ENCODE measurements around the gene DHX16.

DHX16 gene

DNA sequence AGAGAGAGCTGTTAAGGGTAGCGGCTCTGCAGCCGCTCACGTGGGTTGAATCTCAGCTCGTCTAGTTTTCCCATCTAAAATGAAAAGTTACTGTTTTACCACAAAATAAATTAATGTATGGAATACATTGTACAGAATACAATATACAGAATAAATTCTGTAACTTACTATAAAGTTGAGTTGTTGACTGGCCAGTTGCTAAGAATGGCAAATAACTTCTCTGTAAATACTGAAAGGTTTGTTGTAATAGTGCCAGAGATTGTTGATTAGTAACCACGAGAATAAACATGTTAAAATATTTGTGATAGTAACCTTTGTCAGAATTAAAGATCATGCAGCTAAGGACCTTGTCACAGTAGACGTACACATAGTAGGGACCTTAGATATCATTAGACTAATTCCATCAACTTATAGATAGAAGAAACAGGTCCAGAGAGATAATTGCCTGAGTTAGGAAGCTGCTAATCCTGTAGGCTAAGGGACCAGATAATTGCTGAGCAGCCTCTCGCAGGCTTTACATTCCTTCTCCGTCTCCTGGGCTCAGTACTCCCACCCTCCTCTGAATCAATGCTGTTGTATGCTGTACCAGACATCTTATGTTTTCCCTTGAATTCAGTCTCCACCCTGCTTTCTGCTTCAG lies 18.5 kb upstream of the DHX16 start:
- DNase-seq: no peak

GRCh38 chr6:30690403-30691207 lies 17.8 kb upstream of the DHX16 start, which contains the start of gene NRM:
NRM (minus strand) TSS chr6:30690984; CDS start chr6:30690974, 10 bp downstream.
- DNase-seq: peak in 12 of 14 donors; percentile 48 to 94 (median 76)

DNA sequence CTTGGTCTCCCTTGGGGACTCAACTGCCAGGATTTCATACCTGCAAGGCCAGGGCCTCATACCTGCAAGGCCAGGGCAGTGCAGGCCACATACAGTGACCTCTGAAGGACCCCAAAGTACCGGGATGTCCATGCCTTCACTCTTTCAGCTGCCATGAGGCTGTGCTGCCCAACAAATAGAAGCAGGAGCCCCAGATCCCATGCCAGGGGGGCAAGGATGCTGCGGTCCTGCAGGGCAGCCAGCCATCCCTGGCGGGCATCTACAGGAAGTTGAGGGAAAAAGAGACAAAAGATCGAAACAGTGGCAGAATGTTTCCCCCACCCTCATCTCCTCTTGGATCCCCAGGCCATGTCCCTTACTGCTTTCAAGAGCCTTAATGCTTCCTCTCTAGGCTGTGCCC lies 17.2 kb upstream of the DHX16 start:
- DNase-seq: no peak

GRCh38 chr6:30689022-30689865 lies 16.4 kb upstream of the DHX16 start:
- DNase-seq: no peak

GRCh38 chr6:30688569-30688968 lies 15.8 kb upstream of the DHX16 start:
- no peak for DNase-seq

DNA sequence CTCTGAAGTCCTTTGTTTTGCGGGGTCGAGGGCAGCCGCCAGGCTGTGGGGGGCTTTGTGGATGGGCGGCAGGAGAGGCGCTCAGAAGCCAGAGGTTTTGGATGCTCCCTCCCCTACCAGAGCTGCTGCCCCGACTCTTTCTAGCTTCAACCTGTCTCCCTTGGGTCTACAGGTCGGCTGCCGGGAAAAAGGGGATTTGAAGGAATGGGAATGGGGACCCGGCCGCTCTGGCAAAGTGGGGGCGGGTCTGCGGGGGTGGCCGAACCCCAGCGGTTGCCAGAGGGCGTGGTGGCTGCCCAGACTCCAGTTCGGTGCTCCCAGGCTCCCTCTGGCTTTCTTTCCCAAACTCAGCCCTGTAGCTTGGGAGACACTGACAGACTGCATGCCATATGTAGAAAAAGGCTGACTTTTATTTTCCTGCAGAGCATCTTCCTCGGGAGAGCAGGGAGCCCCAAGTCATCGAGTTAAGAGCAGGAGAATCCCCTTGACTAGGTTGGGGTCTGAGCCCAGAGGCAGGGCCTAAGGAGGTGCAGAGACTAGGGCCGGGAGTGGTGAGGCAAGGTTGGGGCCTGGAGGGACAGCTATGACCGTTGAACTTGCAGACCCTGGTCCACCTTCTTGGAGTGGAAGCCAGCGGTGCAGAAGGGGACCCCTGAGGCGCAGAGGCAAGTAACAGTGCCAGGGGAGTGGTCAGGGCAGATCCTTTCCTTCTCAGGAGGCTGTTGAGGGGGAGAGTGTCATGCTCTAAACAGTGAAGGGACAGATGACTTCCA lies 15.0 kb upstream of the DHX16 start:
- DNase-seq: peak in 1 of 14 donors; percentile 68

GRCh38 chr6:30686908-30687658 lies 14.3 kb upstream of the DHX16 start:
- DNase-seq: peak in 12 of 14 donors; percentile 27 to 88 (median 62)

DNA sequence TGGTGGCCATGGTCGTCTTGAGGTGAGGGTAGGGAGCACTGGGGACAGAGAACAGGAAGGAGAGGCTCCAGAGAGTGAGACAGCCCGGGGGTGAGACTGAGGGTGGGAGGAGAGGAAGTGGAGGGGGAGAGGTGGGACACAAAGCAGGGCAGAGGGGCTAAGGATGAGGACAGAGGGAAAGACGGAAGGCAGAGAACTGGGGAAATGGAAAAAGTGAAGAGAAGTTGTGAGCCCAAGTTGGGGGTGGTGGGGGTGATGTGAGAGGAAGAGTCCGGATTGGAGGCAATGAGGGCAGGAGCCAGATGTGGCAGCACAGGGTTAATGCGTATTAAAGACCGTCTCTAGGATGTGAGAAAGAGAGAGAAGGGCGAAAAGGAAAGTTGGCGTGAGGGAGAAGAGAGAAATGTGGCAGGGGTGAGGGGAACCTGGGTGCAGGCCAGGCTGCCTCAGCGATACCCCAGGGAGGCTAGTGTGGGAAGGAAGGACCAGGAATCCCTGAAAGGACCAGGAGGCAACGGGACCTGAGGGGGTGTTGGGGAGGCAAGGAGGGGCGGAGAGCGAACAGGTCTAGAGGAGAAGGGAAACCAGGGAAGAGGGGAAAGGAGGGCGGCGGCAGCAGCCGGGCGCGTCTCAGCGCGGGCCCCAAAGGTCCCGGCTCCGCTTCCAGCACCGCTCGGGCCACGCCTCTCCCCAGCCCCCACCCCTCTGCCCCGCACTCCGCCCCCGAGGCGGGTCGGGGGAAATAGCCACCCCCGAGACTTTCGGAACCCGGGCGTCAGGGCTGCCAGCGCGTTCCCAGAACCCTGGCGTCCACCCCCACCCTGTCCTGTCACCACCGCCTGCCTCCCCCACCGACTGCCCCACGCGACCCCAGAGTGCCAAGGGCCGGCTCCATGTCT lies 13.5 kb upstream of the DHX16 start, which contains the start of gene PPP1R18:
Gene PPP1R18, minus strand, starts transcription at position 637 of the 899 bp plus-strand sequence. Its CDS starts 627 bp downstream, at position 10.
- DNase-seq: peak in 10 of 14 donors; percentile 25 to 82 (median 62)

- DNase-seq: no peak
Observed at GRCh38 chr6:30685157-30686008, 12.6 kb upstream of the DHX16 start.

GRCh38 chr6:30684386-30685156 lies 11.8 kb upstream of the DHX16 start:
- DNase-seq: peak in 5 of 14 donors; percentile 6 to 56 (median 22)

DNA sequence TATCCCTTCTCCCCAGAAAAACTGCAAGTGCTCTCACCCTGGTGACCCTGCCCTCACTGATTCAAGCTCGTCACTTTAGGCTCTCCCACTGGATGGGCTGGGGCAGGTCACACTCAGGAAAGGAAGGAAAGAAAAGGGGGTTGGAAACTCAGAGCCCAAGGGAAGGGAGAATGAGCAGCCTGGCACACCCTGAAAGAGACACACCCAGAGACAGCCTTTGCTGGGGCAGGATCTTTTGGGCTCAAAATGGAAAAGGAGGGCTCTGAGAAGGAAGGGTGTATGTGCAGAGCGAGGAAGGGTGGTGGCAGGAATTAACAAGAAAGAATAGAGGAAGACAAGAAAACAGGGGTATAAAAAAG lies 11.2 kb upstream of the DHX16 start:
- DNase-seq: no peak

- peak in 2 of 14 donors; percentile 18 to 25 for DNase-seq
Observed at GRCh38 chr6:30683183-30683979, 10.6 kb upstream of the DHX16 start.

DNA sequence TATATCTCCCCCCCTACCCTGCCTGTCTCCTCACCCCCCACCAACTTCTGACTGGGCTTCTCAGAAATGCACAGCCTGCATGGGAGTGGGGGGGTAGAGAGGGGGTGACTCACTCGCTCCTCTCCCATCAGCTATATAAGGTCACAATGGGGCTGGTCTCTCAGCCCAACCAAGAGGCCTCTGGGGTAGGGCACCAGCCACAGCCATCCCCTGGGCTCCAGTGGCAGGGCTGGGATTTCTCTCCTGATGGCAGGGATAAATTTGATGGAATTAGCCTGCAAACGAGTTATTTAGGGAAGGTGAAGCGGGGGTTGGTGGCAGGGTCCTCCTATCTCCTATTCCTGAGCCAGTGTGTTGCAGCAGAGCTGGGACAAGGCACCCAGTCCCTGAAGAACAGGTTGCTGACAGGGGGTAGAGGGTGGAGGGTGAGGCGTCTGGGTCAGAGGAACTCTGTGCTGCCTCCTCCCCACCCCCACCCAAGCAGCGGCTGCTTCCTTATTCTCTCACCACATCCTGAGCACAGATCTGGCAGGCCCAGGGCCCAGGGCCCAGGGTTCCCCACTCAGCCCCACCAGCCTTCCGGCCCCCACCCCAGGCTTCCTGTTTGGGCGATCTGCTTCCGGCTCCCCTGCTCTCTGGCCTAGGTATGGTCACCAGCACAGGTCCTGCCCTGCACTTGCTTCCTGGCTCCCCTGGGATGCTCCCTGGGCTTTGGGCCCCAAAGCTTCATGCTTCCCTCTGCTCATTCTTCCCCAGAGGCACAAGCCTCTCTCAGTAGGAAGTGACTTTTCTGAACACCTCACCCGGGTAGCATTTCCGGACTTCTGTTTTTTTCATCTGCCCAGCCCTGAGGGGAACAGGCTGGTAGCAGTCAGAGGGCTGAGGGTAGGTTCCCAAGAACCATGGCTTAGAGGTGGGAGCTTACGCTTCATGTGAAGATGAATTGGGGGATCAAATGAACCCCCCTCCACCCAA lies 9.6 kb upstream of the DHX16 start:
- peak in 10 of 14 donors; percentile 33 to 78 (median 48) for DNase-seq

DNA sequence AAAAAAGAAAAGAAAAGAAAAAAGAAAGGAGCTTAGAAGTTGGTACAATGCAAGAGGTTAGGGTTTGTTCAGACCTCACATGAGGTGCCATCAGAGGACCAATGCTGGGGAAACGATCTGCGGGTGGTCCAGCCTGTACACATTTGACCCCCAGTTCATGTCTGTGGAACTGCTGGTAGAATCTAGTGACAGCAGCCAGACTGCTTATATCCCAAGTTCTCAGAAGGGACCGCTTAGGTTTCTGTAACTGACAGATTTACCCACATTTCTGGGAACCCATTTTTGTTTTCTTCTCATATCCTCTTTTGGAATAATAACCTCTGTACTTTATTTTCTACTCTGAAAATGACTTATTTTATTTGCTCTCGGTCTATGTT lies 8.9 kb upstream of the DHX16 start:
- DNase-seq: no peak

- DNase-seq: no peak
Observed at GRCh38 chr6:30679765-30680535, 7.1 kb upstream of the DHX16 start.

Data from C1 segment of cervical spinal cord (tissue), 14 donors.